ENCODE measurements around the gene MYT1. TPM values are rescaled to one million over a fixed set of nuclear protein-coding genes. Genes with fewer than 3 reads are reported as not detected.

The MYT1 gene
- total RNA-seq, 1 donor from 2014 or later = not detected

GRCh38 chr20:64242003-64242796 is 77.9 kb downstream of the MYT1 start:
- Histone ChIP-seq H3K9me3 (no peaks in the 10 kb centered on the region), H3K27me3 (no peaks in the 10 kb centered on the region), H3K27ac (no peak overlapping the region), H3K4me3 (no peak overlapping the region), H3K36me3 (no peaks in the 10 kb centered on the region), H3K4me1 (no peaks in the 10 kb centered on the region)
- DNase-seq (ENCODE audit: extremely low spot score in 2 of 2) = no peak
- no peak for TF ChIP-seq CTCF (IDR thresholded peaks at IDR 0.05)
- no peak for TF ChIP-seq POLR2AphosphoS5 (IDR thresholded peaks at IDR 0.05; ENCODE audit: insufficient read depth in 1 of 2, low read depth in 1 of 2)
- no peak for TF ChIP-seq POLR2A (IDR thresholded peaks at IDR 0.05)
- intact Hi-C loops (cut with DNase I) = no loop called here

GRCh38 chr20:64242797-64243475 is 78.7 kb downstream of the MYT1 start:
- H3K27ac ChIP-seq = no peak overlapping the region
- no peaks in the 10 kb centered on the region for H3K4me1 ChIP-seq
- no peaks in the 10 kb centered on the region for H3K9me3 ChIP-seq
- no peak overlapping the region for H3K4me3 ChIP-seq
- intact Hi-C loops (cut with DNase I) = no loop called here
- TF ChIP-seq POLR2AphosphoS5 (IDR thresholded peaks at IDR 0.05; ENCODE audit: insufficient read depth in 1 of 2, low read depth in 1 of 2) = no peak
- no peak for TF ChIP-seq CTCF (IDR thresholded peaks at IDR 0.05)
- no peak for TF ChIP-seq POLR2A (IDR thresholded peaks at IDR 0.05)
- H3K27me3 ChIP-seq = no peaks in the 10 kb centered on the region
- DNase-seq (ENCODE audit: extremely low spot score in 2 of 2) = no peak
- H3K36me3 ChIP-seq = no peaks in the 10 kb centered on the region

- Histone ChIP-seq H3K27ac (no peak overlapping the region), H3K9me3 (no peaks in the 10 kb centered on the region), H3K4me1 (no peaks in the 10 kb centered on the region), H3K4me3 (no peak overlapping the region), H3K27me3 (no peaks in the 10 kb centered on the region), H3K36me3 (no peaks in the 10 kb centered on the region)
- no peak for DNase-seq (ENCODE audit: extremely low spot score in 2 of 2)
- TF ChIP-seq POLR2AphosphoS5 (IDR thresholded peaks at IDR 0.05; ENCODE audit: insufficient read depth in 1 of 2, low read depth in 1 of 2) (no peak), CTCF (IDR thresholded peaks at IDR 0.05) (no peak), POLR2A (IDR thresholded peaks at IDR 0.05) (no peak)
- intact Hi-C loops (cut with DNase I) = no loop called here
These were observed 80.1 kb downstream of the MYT1 start for GRCh38 chr20:64244281-64244805.

- no peak for TF ChIP-seq POLR2AphosphoS5 (IDR thresholded peaks at IDR 0.05; ENCODE audit: insufficient read depth in 1 of 2, low read depth in 1 of 2)
- no peak for TF ChIP-seq POLR2A (IDR thresholded peaks at IDR 0.05)
- TF ChIP-seq CTCF (IDR thresholded peaks at IDR 0.05) = no peak
- intact Hi-C loops (cut with DNase I) = no loop called here
- Histone ChIP-seq H3K27ac (no peak overlapping the region), H3K36me3 (no peaks in the 10 kb centered on the region), H3K27me3 (no peaks in the 10 kb centered on the region), H3K4me1 (no peaks in the 10 kb centered on the region), H3K4me3 (no peak overlapping the region), H3K9me3 (no peaks in the 10 kb centered on the region)
- no peak for DNase-seq (ENCODE audit: extremely low spot score in 2 of 2)
These were observed 80.8 kb downstream of the MYT1 start for GRCh38 chr20:64244870-64245603.
